GM12875 (cell line): ENCODE measurements around the gene NCBP2L.
"Not testable (repeated sequence)": the region's sequence is repeated elsewhere in the genome, so short reads cannot be mapped to it uniquely, and the experiment has no call there.

ENCODE experiments used
- H3K4me3 ChIP-seq: one replicate; pipeline ENCODE4 v1.5.1; 2011; ENCODE audit warnings: low read depth, low read length, control low read depth
- CTCF ChIP-seq: IDR thresholded peaks from 2 replicates; pipeline ENCODE4 v1.5.1; 2011; ENCODE audit warnings: low read depth, mild to moderate bottlenecking, control low read depth, inconsistent platforms, low read length, moderate library complexity, borderline replicate concordance; ENCODE audit not compliant: insufficient read depth

NCBP2L gene

GRCh38 chrX:107805179-107805578 lies 27.6 kb downstream of the NCBP2L start:
- TF ChIP-seq CTCF, result no peak

GRCh38 chrX:107810053-107810452 lies 32.5 kb downstream of the NCBP2L start:
- not testable (repeated sequence) for H3K4me3 ChIP-seq

More at GRCh38 chrX:107805179-107805578, 27.6 kb downstream of the NCBP2L start:
- no peak overlapping the region for H3K4me3 ChIP-seq

GRCh38 chrX:107818900-107819521 lies 41.5 kb downstream of the NCBP2L start:
- no peak overlapping the region for H3K4me3 ChIP-seq
- TF ChIP-seq CTCF, result no peak

- no peak for TF ChIP-seq CTCF
- H3K4me3 ChIP-seq, result no peak overlapping the region
Measured at GRCh38 chrX:107823042-107823441, 45.5 kb downstream of the NCBP2L start.

GRCh38 chrX:107823456-107823855 lies 45.9 kb downstream of the NCBP2L start:
- no peak for TF ChIP-seq CTCF
- no peak overlapping the region for H3K4me3 ChIP-seq

- peak within 1 kb of the TSS; percentile 16 for H3K4me3 ChIP-seq
- TF ChIP-seq CTCF, result no peak
Measured at GRCh38 chrX:107825698-107826237, 48.2 kb downstream of the NCBP2L start, which contains the start of gene MID2. MID2 (plus strand) TSS chrX:107825866; CDS start chrX:107826427, 561 bp downstream.

GRCh38 chrX:107826238-107827029 lies 48.9 kb downstream of the NCBP2L start:
- H3K4me3 ChIP-seq, result peak overlapping the region; percentile 3
- TF ChIP-seq CTCF, result no peak
